GM12878 (cell line): ENCODE measurements around the gene KRT79. TPM values are rescaled to one million over a fixed set of nuclear protein-coding genes. Genes with fewer than 3 reads are reported as not detected.
A peak's percentile ranks its signal among the peaks of the same experiment; 100 is the strongest.

Experiments
- BCLAF1 ChIP-seq: fragments of 450-650 bp; IDR thresholded peaks from 2 replicates; pipeline ENCODE4 v1.6.1; 2017; ENCODE audit warnings: antibody characterized with exemption, mild to moderate bottlenecking, moderate library complexity
- CBX3 ChIP-seq: fragments of 200-600 bp; sonication (generic); IDR thresholded peaks from 2 replicates; pipeline ENCODE4 v1.6.1; 2016; ENCODE audit warnings: low read depth, borderline replicate concordance
- CEBPB ChIP-seq, 2 experiments: fragments of 150-350 bp in 1 of 2; IDR thresholded peaks; 2 replicates each; pipeline ENCODE4 v1.6.1; 2012 to 2014; ENCODE audit warnings: low read depth in 2 of 2, low read length in 2 of 2, borderline replicate concordance in 1 of 2, inconsistent platforms in 1 of 2
- CTCF ChIP-seq, 3 experiments: IDR thresholded peaks in 2 of 3; conservative IDR thresholded peaks in 1 of 3; 2 replicates each; pipeline ENCODE4 v1.5.1; 2011; ENCODE audit warnings: low read depth in 3 of 3, low read length in 3 of 3, mild to moderate bottlenecking in 3 of 3, control low read depth in 2 of 3, moderate library complexity in 2 of 3, inconsistent platforms in 1 of 3, mixed read lengths in 1 of 3; ENCODE audit not compliant: control insufficient read depth in 2 of 3, insufficient read depth in 1 of 3; ENCODE audit errors: extremely low read depth in 1 of 3
- EED ChIP-seq: sonication (generic); IDR thresholded peaks from 2 replicates; pipeline ENCODE4 v1.6.1; 2016; ENCODE audit warnings: antibody characterized with exemption, low read depth
- ETV6 ChIP-seq, 2 experiments: fragments of 450-650 bp in 1 of 2; IDR thresholded peaks in 1 of 2; conservative IDR thresholded peaks in 1 of 2; 2 replicates each; pipeline ENCODE4 v1.6.1; 2014; ENCODE audit warnings: antibody characterized with exemption in 1 of 2, borderline replicate concordance in 1 of 2, low read depth in 1 of 2, mild to moderate bottlenecking in 1 of 2, moderate library complexity in 1 of 2
- MEF2B ChIP-seq: fragments of 450-650 bp; IDR thresholded peaks from 2 replicates; pipeline ENCODE4 v1.6.1; 2018; ENCODE audit warnings: mild to moderate bottlenecking, moderate library complexity; ENCODE audit not compliant: partially characterized antibody, poor library complexity, severe bottlenecking
- NR2C1 ChIP-seq: fragments of 450-650 bp; IDR thresholded peaks from 2 replicates; pipeline ENCODE4 v1.6.1; 2017; ENCODE audit warnings: antibody characterized with exemption, mild to moderate bottlenecking, moderate library complexity
- RFX5 ChIP-seq: IDR thresholded peaks from 2 replicates; pipeline ENCODE4 v1.6.1; 2011; ENCODE audit warnings: low read depth, low read length, improper control_type of control experiment
- SMC3 ChIP-seq: IDR thresholded peaks from 2 replicates; pipeline ENCODE4 v1.6.1; 2011; ENCODE audit warnings: low read length, improper control_type of control experiment, borderline replicate concordance
- STAT3 ChIP-seq: IDR thresholded peaks from 2 replicates; pipeline ENCODE4 v1.6.1; 2011; ENCODE audit warnings: low read depth, low read length, improper control_type of control experiment
- SUPT20H ChIP-seq: IDR thresholded peaks from 2 replicates; pipeline ENCODE4 v1.6.1; 2011; ENCODE audit warnings: low read depth, mild to moderate bottlenecking, low read length, moderate library complexity, borderline replicate concordance; ENCODE audit not compliant: control insufficient read depth
- YBX1 ChIP-seq: fragments of 450-650 bp; IDR thresholded peaks from 2 replicates; pipeline ENCODE4 v1.6.1; 2016; ENCODE audit warnings: antibody characterized with exemption
- ZNF592 ChIP-seq: fragments of 450-650 bp; IDR thresholded peaks from 2 replicates; pipeline ENCODE4 v1.6.1; 2017; ENCODE audit warnings: mild to moderate bottlenecking, moderate library complexity
- polyA plus RNA-seq, 11 experiments: library from polyadenylated mRNA; depleted of rRNA in 4 of 11; unstranded in 6 of 11; stranded (reverse) in 5 of 11; fragments of >200 nt; fragmentation: Nextera tagmentation in 4 of 11; fragmentation: Illumina TruSeq in 1 of 11; extraction: Ambion mirVana in 4 of 11; extraction: Trizol in 1 of 11; gene quantifications; 1 replicate in 1 of 11; 2 replicates in 10 of 11; pipeline versions ENCODE4 v1.2.1 to v1.2.3, GENCODE V29; 2011 to 2016; ENCODE audit warnings: inconsistent platforms in 2 of 11, missing spikeins in 2 of 11, low read depth in 1 of 11
- total RNA-seq, 4 experiments: library from RNA; depleted of rRNA in 3 of 4; stranded (reverse); fragments of >200 nt in 3 of 4; fragmentation: Illumina TruSeq in 1 of 4; extraction: Trizol in 1 of 4; gene quantifications; 2 replicates each; pipeline versions ENCODE4 v1.2.1 to v1.2.3, GENCODE V29; 2013 to 2021
- TF ChIP-seq, protein P1 (sequence below): fragments of 450-650 bp; IDR thresholded peaks from 2 replicates; pipeline ENCODE4 v1.6.1; 2014; ENCODE audit warnings: mild to moderate bottlenecking
- TF ChIP-seq, protein P2 (sequence below): IDR thresholded peaks from 2 replicates; pipeline ENCODE4 v1.6.1; 2011; ENCODE audit warnings: mild to moderate bottlenecking, low read depth, low read length, moderate library complexity; ENCODE audit not compliant: insufficient replicate concordance

KRT79 gene
- total and polyA plus RNA-seq, 10 of the 15 experiments (the other 5 are each of a cell fraction or from before 2014, with no cell fraction given) = 0.03 to 0.09 (median 0.07) TPM; not detected in 7

DNA sequence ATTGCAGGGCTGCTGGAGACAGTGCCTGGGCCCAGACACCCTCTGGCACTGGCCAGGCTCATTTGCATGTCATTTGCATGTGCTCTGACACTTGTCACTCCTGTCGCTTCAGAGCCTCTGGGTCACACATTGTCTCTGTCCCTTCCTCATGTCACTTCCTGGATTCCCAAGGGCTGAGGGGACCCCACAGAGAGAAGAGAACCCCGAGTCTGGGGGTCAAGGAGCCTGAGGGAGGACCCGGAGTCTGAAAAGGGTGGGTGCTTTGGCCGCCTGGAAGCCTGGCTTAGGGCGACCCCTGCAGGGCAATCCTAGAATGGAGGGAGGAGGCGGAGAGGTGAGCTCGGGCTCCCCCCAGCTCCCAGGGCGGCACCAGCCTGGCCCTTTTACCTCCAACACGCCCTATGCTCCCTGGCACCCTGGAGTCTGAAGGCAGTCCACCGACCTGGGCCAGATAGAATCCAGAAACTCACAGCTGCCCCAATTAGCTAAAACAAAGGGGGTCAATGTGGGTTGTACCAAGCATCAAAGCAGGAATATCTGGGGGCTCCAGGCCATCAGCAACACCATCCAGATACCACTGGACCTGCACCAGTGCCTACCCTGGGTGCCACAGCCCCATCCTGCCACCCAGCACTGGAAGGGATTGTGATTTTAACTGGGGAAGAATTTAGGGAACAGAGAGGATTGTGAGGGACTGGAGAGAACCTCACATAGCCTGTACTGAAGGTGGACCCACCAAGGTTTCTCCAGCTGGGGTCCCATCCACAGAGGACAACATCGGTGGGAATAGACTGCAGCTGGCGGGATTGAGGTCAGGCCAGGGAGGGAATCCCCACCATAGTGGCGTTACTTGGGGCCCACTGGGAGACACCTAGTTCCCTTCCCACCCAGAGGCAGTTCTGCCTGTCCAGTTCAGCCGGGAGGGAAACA is 36.5 kb upstream of the KRT79 start (continued):
- peak; percentile 79 to 83 (median 82) for TF ChIP-seq CTCF (IDR thresholded peaks at IDR 0.05 in 2 of 3, conservative IDR thresholded peaks at IDR 0.05 in 1 of 3; ENCODE audit: control insufficient read depth in 2 of 3, extremely low read depth in 1 of 3, insufficient read depth in 1 of 3, low read depth in 3 of 3, low read length in 3 of 3)
- TF ChIP-seq SUPT20H = no peak
- no peak for TF ChIP-seq STAT3
- peak; percentile 32 for TF ChIP-seq MEF2B
- TF ChIP-seq ZNF592 = no peak
- TF ChIP-seq EED = no peak
- peak; percentile 54; the same call in 1 of the 2 replicates for TF ChIP-seq SMC3
- TF ChIP-seq, protein P1, sequence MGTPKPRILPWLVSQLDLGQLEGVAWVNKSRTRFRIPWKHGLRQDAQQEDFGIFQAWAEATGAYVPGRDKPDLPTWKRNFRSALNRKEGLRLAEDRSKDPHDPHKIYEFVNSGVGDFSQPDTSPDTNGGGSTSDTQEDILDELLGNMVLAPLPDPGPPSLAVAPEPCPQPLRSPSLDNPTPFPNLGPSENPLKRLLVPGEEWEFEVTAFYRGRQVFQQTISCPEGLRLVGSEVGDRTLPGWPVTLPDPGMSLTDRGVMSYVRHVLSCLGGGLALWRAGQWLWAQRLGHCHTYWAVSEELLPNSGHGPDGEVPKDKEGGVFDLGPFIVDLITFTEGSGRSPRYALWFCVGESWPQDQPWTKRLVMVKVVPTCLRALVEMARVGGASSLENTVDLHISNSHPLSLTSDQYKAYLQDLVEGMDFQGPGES = no peak
- TF ChIP-seq ETV6 (conservative IDR thresholded peaks at IDR 0.05 in 1 of 2, IDR thresholded peaks at IDR 0.05 in 1 of 2; ENCODE audit: borderline replicate concordance in 1 of 2, low read depth in 1 of 2) = no peak
- TF ChIP-seq CBX3 = no peak
- TF ChIP-seq RFX5 = no peak
- no peak for TF ChIP-seq CEBPB (IDR thresholded peaks at IDR 0.05; ENCODE audit: borderline replicate concordance in 1 of 2, low read depth in 2 of 2, low read length in 2 of 2)
- TF ChIP-seq NR2C1 = no peak
- TF ChIP-seq YBX1 = no peak
- TF ChIP-seq, protein P2, sequence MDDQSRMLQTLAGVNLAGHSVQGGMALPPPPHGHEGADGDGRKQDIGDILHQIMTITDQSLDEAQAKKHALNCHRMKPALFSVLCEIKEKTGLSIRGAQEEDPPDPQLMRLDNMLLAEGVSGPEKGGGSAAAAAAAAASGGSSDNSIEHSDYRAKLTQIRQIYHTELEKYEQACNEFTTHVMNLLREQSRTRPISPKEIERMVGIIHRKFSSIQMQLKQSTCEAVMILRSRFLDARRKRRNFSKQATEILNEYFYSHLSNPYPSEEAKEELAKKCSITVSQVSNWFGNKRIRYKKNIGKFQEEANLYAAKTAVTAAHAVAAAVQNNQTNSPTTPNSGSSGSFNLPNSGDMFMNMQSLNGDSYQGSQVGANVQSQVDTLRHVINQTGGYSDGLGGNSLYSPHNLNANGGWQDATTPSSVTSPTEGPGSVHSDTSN = peak; percentile 36
- no peak for TF ChIP-seq BCLAF1
